HEK293 (cell line): Measurements from ENCODE around the gene PALD1.

Experiments used
- HOXC10 ChIP-seq: sonication (generic); formaldehyde crosslinking; IDR thresholded peaks from 2 replicates; pipeline ENCODE4 v1.8.1; 2023; ENCODE audit warnings: mild to moderate bottlenecking, missing genetic modification reagents
- ZBTB8A ChIP-seq: fragments of 450-650 bp; formaldehyde crosslinking; IDR thresholded peaks from 2 replicates; pipeline ENCODE4 v1.5.1; 2016; ENCODE audit warnings: missing biosample characterization, missing genetic modification characterization
- ZNF10 ChIP-seq: fragments of 450-650 bp; formaldehyde crosslinking; IDR thresholded peaks from 2 replicates; pipeline ENCODE4 v1.5.1; 2017; ENCODE audit warnings: missing biosample characterization, missing genetic modification characterization
- ZNF138 ChIP-seq: fragments of 450-650 bp; formaldehyde crosslinking; IDR thresholded peaks from 2 replicates; pipeline ENCODE4 v1.5.1; 2016; ENCODE audit warnings: missing biosample characterization, missing genetic modification characterization, borderline replicate concordance
- ZNF140 ChIP-seq: fragments of 450-650 bp; formaldehyde crosslinking; IDR thresholded peaks from 2 replicates; pipeline ENCODE4 v1.5.1; 2016; ENCODE audit warnings: missing biosample characterization, missing genetic modification characterization
- ZNF157 ChIP-seq: fragments of 450-650 bp; formaldehyde crosslinking; IDR thresholded peaks from 2 replicates; pipeline ENCODE4 v1.5.1; 2016; ENCODE audit warnings: missing biosample characterization, missing genetic modification characterization
- ZNF214 ChIP-seq: fragments of 450-650 bp; formaldehyde crosslinking; IDR thresholded peaks from 2 replicates; pipeline ENCODE4 v1.5.1; 2017; ENCODE audit warnings: missing biosample characterization, mild to moderate bottlenecking, missing genetic modification characterization, borderline replicate concordance
- ZNF274 ChIP-seq, 2 experiments: fragments of 200-500 bp in 1 of 2; fragments of 450-650 bp in 1 of 2; sonication (Bioruptor generic) in 1 of 2; formaldehyde crosslinking in 1 of 2; IDR thresholded peaks; 2 replicates each; pipeline versions ENCODE4 v1.5.1 to v1.6.1; 2014 to 2016; ENCODE audit warnings: borderline replicate concordance in 1 of 2, inconsistent platforms in 1 of 2, low read length in 1 of 2, missing biosample characterization in 1 of 2, missing genetic modification characterization in 1 of 2
- ZNF350 ChIP-seq: fragments of 450-650 bp; formaldehyde crosslinking; IDR thresholded peaks from 2 replicates; pipeline ENCODE4 v1.5.0; 2017; ENCODE audit warnings: missing biosample characterization, mild to moderate bottlenecking, missing genetic modification characterization
- ZNF521 ChIP-seq: fragments of 450-650 bp; formaldehyde crosslinking; IDR thresholded peaks from 2 replicates; pipeline ENCODE4 v1.5.1; 2017; ENCODE audit warnings: missing biosample characterization, mild to moderate bottlenecking, missing genetic modification characterization
- ZNF549 ChIP-seq: fragments of 450-650 bp; IDR thresholded peaks from 2 replicates; pipeline ENCODE4 v1.5.1; 2018; ENCODE audit warnings: missing biosample characterization, missing genetic modification characterization, mild to moderate bottlenecking, inconsistent platforms, moderate library complexity
- ZNF560 ChIP-seq: fragments of 450-650 bp; formaldehyde crosslinking; IDR thresholded peaks from 2 replicates; pipeline ENCODE4 v1.5.1; 2017; ENCODE audit warnings: missing biosample characterization, missing genetic modification characterization, borderline replicate concordance
- ZNF571 ChIP-seq: fragments of 450-650 bp; formaldehyde crosslinking; IDR thresholded peaks from 2 replicates; pipeline ENCODE4 v1.5.0; 2017; ENCODE audit warnings: missing biosample characterization, missing genetic modification characterization
- ZNF610 ChIP-seq: fragments of 450-650 bp; formaldehyde crosslinking; IDR thresholded peaks from 2 replicates; pipeline ENCODE4 v1.5.1; 2016; ENCODE audit warnings: missing biosample characterization, missing genetic modification characterization, borderline replicate concordance
- ZNF624 ChIP-seq: fragments of 450-650 bp; formaldehyde crosslinking; IDR thresholded peaks from 2 replicates; pipeline ENCODE4 v1.5.1; 2017; ENCODE audit warnings: missing biosample characterization, missing genetic modification characterization
- ZNF768 ChIP-seq: fragments of 450-650 bp; formaldehyde crosslinking; IDR thresholded peaks from 2 replicates; pipeline ENCODE4 v1.5.1; 2018; ENCODE audit warnings: missing biosample characterization, mild to moderate bottlenecking, missing genetic modification characterization
- ZNF792 ChIP-seq: fragments of 450-650 bp; formaldehyde crosslinking; IDR thresholded peaks from 2 replicates; pipeline ENCODE4 v1.5.1; 2016; ENCODE audit warnings: missing biosample characterization, missing genetic modification characterization
- ZSCAN30 ChIP-seq: fragments of 450-650 bp; IDR thresholded peaks from 2 replicates; pipeline ENCODE4 v1.5.1; 2018; ENCODE audit warnings: missing biosample characterization, mild to moderate bottlenecking, missing genetic modification characterization, moderate library complexity
- TF ChIP-seq, protein P1 (sequence below): fragments of 450-650 bp; formaldehyde crosslinking; IDR thresholded peaks from 2 replicates; pipeline ENCODE4 v1.5.1; 2016; ENCODE audit warnings: missing biosample characterization, missing genetic modification characterization
- TF ChIP-seq, protein P2 (sequence below): fragments of 450-650 bp; formaldehyde crosslinking; IDR thresholded peaks from 2 replicates; pipeline ENCODE4 v1.5.1; 2016; ENCODE audit warnings: missing biosample characterization, missing genetic modification characterization
- TF ChIP-seq, protein P3 (sequence below): fragments of 450-650 bp; formaldehyde crosslinking; IDR thresholded peaks from 2 replicates; pipeline ENCODE4 v1.5.1; 2016; ENCODE audit warnings: missing biosample characterization, missing genetic modification characterization
- TF ChIP-seq, protein P4 (sequence below): fragments of 450-650 bp; formaldehyde crosslinking; IDR thresholded peaks from 2 replicates; pipeline ENCODE4 v1.5.1; 2017; ENCODE audit warnings: missing biosample characterization, missing genetic modification characterization
- TF ChIP-seq, protein P5 (sequence below): fragments of 450-650 bp; formaldehyde crosslinking; IDR thresholded peaks from 2 replicates; pipeline ENCODE4 v1.5.1; 2016; ENCODE audit warnings: missing biosample characterization, missing genetic modification characterization
- TF ChIP-seq, protein P6 (sequence below): fragments of 450-650 bp; formaldehyde crosslinking; IDR thresholded peaks from 2 replicates; pipeline ENCODE4 v1.5.0; 2017; ENCODE audit warnings: missing biosample characterization, missing genetic modification characterization, borderline replicate concordance

Gene PALD1

DNA sequence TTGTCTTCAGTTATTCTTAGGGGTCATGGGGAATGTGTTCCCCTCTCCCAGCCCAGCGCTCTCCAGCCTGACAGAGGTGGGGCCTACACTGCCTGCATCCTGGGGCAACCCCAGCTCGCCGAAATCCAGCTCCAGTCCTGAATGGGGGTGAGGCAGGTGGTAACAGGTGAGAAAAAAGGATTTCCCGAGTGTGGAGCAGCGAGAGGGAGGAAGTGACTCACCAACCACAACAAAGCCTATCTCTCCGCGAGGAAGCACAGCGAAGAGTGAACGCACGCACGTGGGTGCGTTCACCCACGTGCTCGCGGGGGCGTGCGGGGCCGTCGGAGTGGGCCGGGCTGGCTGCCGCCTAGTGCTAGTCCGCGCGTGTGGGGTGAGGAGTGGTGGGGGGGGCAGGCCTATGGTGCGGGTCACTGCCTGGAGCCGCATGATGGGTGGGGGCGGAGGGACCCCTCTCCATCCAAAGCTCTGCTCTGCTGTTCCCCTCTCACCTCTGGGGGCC, 855 bp upstream of the PALD1 start (continued):
- TF ChIP-seq, protein P1, sequence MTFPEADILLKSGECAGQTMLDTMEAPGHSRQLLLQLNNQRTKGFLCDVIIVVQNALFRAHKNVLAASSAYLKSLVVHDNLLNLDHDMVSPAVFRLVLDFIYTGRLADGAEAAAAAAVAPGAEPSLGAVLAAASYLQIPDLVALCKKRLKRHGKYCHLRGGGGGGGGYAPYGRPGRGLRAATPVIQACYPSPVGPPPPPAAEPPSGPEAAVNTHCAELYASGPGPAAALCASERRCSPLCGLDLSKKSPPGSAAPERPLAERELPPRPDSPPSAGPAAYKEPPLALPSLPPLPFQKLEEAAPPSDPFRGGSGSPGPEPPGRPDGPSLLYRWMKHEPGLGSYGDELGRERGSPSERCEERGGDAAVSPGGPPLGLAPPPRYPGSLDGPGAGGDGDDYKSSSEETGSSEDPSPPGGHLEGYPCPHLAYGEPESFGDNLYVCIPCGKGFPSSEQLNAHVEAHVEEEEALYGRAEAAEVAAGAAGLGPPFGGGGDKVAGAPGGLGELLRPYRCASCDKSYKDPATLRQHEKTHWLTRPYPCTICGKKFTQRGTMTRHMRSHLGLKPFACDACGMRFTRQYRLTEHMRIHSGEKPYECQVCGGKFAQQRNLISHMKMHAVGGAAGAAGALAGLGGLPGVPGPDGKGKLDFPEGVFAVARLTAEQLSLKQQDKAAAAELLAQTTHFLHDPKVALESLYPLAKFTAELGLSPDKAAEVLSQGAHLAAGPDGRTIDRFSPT (tag by site-specific recombination): peak; percentile 70; the same call in 1 of the 2 replicates
- TF ChIP-seq ZNF768 (tag by site-specific recombination) (no peak), ZNF521 (no peak), ZNF571 (tag by site-specific recombination) (no peak), ZNF624 (tag by site-specific recombination) (no peak), HOXC10 (CRISPR knock-in tag) (no peak), ZNF140 (tag by site-specific recombination) (no peak), ZBTB8A (no peak), ZNF549 (tag by site-specific recombination) (no peak), ZNF157 (no peak), ZSCAN30 (no peak), ZNF350 (tag by site-specific recombination) (no peak), ZNF214 (no peak), ZNF274 (IDR thresholded peaks at IDR 0.05; ENCODE audit: low read length) (no peak), ZNF274 (tag by site-specific recombination; IDR thresholded peaks at IDR 0.05; ENCODE audit: borderline replicate concordance) (no peak), ZNF560 (no peak), ZNF138 (tag by site-specific recombination) (no peak), ZNF10 (tag by site-specific recombination) (no peak), ZNF610 (tag by site-specific recombination) (no peak), ZNF792 (tag by site-specific recombination) (no peak)
- TF ChIP-seq, protein P2, sequence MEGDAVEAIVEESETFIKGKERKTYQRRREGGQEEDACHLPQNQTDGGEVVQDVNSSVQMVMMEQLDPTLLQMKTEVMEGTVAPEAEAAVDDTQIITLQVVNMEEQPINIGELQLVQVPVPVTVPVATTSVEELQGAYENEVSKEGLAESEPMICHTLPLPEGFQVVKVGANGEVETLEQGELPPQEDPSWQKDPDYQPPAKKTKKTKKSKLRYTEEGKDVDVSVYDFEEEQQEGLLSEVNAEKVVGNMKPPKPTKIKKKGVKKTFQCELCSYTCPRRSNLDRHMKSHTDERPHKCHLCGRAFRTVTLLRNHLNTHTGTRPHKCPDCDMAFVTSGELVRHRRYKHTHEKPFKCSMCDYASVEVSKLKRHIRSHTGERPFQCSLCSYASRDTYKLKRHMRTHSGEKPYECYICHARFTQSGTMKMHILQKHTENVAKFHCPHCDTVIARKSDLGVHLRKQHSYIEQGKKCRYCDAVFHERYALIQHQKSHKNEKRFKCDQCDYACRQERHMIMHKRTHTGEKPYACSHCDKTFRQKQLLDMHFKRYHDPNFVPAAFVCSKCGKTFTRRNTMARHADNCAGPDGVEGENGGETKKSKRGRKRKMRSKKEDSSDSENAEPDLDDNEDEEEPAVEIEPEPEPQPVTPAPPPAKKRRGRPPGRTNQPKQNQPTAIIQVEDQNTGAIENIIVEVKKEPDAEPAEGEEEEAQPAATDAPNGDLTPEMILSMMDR (tag by site-specific recombination): no peak
- TF ChIP-seq, protein P3, sequence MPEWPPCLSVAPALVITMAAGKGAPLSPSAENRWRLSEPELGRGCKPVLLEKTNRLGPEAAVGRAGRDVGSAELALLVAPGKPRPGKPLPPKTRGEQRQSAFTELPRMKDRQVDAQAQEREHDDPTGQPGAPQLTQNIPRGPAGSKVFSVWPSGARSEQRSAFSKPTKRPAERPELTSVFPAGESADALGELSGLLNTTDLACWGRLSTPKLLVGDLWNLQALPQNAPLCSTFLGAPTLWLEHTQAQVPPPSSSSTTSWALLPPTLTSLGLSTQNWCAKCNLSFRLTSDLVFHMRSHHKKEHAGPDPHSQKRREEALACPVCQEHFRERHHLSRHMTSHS (tag by site-specific recombination): no peak
- TF ChIP-seq, protein P4, sequence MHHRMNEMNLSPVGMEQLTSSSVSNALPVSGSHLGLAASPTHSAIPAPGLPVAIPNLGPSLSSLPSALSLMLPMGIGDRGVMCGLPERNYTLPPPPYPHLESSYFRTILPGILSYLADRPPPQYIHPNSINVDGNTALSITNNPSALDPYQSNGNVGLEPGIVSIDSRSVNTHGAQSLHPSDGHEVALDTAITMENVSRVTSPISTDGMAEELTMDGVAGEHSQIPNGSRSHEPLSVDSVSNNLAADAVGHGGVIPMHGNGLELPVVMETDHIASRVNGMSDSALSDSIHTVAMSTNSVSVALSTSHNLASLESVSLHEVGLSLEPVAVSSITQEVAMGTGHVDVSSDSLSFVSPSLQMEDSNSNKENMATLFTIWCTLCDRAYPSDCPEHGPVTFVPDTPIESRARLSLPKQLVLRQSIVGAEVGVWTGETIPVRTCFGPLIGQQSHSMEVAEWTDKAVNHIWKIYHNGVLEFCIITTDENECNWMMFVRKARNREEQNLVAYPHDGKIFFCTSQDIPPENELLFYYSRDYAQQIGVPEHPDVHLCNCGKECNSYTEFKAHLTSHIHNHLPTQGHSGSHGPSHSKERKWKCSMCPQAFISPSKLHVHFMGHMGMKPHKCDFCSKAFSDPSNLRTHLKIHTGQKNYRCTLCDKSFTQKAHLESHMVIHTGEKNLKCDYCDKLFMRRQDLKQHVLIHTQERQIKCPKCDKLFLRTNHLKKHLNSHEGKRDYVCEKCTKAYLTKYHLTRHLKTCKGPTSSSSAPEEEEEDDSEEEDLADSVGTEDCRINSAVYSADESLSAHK (tag by site-specific recombination): no peak
- TF ChIP-seq, protein P5, sequence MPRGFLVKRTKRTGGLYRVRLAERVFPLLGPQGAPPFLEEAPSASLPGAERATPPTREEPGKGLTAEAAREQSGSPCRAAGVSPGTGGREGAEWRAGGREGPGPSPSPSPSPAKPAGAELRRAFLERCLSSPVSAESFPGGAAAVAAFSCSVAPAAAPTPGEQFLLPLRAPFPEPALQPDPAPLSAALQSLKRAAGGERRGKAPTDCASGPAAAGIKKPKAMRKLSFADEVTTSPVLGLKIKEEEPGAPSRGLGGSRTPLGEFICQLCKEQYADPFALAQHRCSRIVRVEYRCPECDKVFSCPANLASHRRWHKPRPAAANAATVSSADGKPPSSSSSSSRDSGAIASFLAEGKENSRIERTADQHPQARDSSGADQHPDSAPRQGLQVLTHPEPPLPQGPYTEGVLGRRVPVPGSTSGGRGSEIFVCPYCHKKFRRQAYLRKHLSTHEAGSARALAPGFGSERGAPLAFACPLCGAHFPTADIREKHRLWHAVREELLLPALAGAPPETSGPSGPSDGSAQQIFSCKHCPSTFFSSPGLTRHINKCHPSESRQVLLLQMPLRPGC (tag by site-specific recombination): no peak; the same call in 1 of the 2 replicates
- TF ChIP-seq, protein P6, sequence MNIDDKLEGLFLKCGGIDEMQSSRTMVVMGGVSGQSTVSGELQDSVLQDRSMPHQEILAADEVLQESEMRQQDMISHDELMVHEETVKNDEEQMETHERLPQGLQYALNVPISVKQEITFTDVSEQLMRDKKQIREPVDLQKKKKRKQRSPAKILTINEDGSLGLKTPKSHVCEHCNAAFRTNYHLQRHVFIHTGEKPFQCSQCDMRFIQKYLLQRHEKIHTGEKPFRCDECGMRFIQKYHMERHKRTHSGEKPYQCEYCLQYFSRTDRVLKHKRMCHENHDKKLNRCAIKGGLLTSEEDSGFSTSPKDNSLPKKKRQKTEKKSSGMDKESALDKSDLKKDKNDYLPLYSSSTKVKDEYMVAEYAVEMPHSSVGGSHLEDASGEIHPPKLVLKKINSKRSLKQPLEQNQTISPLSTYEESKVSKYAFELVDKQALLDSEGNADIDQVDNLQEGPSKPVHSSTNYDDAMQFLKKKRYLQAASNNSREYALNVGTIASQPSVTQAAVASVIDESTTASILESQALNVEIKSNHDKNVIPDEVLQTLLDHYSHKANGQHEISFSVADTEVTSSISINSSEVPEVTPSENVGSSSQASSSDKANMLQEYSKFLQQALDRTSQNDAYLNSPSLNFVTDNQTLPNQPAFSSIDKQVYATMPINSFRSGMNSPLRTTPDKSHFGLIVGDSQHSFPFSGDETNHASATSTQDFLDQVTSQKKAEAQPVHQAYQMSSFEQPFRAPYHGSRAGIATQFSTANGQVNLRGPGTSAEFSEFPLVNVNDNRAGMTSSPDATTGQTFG (tag by site-specific recombination): no peak
